Measurements from ENCODE around the gene MS4A15. TPM values are rescaled to one million over a fixed set of nuclear protein-coding genes. Genes with fewer than 3 reads are reported as not detected.
A peak's percentile ranks its signal among the peaks of the same experiment; 100 is the strongest.

The MS4A15 gene
- total and polyA plus RNA-seq, 2 experiments from 2014 or later, result not detected

DNA sequence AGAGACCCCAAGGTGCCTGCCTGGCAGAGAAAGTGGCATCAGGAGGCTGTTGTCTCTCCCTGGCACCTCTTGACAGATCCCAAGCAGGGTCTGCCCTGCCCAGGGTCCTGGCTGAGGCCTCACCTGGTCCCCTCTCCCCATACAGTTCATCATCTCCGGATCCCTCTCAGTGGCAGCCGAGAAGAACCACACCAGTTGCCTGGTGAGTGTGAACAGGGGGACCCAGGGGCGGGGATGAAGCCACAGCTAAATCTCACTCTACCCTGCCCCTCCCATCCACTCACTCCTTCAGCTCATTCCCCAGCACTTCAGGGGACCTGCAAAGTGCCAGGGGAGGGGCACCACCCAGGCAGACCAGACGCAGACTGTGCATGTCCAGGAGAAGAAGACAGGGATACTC is 14.5 kb downstream of the MS4A15 start:
- no peak overlapping the region for H3K9ac ChIP-seq
- WGBS, 2 experiments (ENCODE audit: low coverage in 1 of 2, low lambda C conversion rate in 2 of 2, missing lambda C conversion rate in 2 of 2), result 63 to 65% methylated on average over 4 of the region's 4 CpGs
- in situ Hi-C loops (cut with MboI), result no loop called here

DNA sequence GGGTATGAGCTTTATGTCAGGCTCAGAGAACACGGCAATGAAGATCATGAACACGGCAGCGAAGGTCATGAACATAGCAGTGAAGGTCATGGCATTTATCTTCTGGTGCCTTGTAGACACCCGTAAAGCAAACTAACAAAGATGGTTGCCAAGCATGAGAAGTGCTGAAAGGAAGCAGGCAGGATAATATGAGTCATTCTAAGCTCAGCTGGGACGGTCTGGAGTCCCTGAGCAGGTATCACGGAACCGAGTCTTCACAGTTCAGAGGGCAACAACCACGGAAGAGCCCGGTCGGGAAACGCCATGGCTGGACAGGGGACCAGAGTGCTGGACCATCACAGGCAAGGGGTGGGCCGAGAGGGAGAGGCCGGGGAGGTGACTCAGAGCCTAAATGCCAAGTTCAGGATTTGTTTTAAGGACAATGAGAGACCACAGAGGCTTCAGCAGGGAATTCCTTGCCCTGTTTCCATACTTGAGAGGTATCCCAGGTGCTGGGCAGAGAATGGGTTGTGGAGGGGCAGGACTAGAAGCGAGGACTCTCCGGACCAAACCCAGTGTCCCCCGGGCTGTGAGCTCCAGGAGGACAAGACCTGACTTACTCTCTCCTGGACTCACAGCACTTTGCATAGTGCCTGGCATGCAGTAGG is 15.3 kb downstream of the MS4A15 start:
- 68 to 69% methylated on average over 16 of the region's 16 CpGs for WGBS, 2 experiments (ENCODE audit: low coverage in 1 of 2, low lambda C conversion rate in 2 of 2, missing lambda C conversion rate in 2 of 2)
- Histone ChIP-seq H3K4me1 (ENCODE audit: insufficient read depth) (peaks cover 7% of the 10 kb centered on the region), H3K9ac (no peak overlapping the region), H3K4me2 (ENCODE audit: unreplicated experiment) (no peak overlapping the region), H3K9me3 (ENCODE audit: low read depth) (no peaks in the 10 kb centered on the region), H3K79me2 (ENCODE audit: insufficient read depth) (no peaks in the 10 kb centered on the region), H3K36me3 (ENCODE audit: low read depth) (no peaks in the 10 kb centered on the region), H3K9me2 (ENCODE audit: insufficient read depth) (no peaks in the 10 kb centered on the region), H3K27me3 (replicated peaks; ENCODE audit: insufficient read depth) (peaks cover 7% of the 10 kb centered on the region), H3K4me3 (no peak overlapping the region), H3K27ac (no peak overlapping the region), H2AFZ (no peak overlapping the region), H4K20me1 (ENCODE audit: insufficient read depth) (no peaks in the 10 kb centered on the region), H3F3A (ENCODE audit: insufficient read depth) (peaks cover 3% of the 10 kb centered on the region)
- peak; percentile 25 for DNase-seq
- TF ChIP-seq EZH2 (IDR thresholded peaks at IDR 0.05; ENCODE audit: insufficient read depth, poor library complexity, severe bottlenecking), result no peak
- TF ChIP-seq EZH2phosphoT487 (IDR thresholded peaks at IDR 0.05; ENCODE audit: insufficient read depth, low read depth), result no peak
- in situ Hi-C loops (cut with MboI), result no loop called here

More for the DNA sequence above, 14.5 kb downstream of the MS4A15 start:
- Histone ChIP-seq H3F3A (ENCODE audit: insufficient read depth) (no peaks in the 10 kb centered on the region), H3K4me3 (no peak overlapping the region), H3K4me1 (ENCODE audit: insufficient read depth) (peaks cover 4% of the 10 kb centered on the region; the same call in 1 of the 2 replicates), H2AFZ (no peak overlapping the region), H3K4me2 (ENCODE audit: unreplicated experiment) (no peak overlapping the region), H3K27ac (no peak overlapping the region), H3K27me3 (replicated peaks; ENCODE audit: insufficient read depth) (peaks cover 15% of the 10 kb centered on the region), H3K9me2 (ENCODE audit: insufficient read depth) (no peaks in the 10 kb centered on the region), H3K36me3 (ENCODE audit: low read depth) (no peaks in the 10 kb centered on the region), H4K20me1 (ENCODE audit: insufficient read depth) (no peaks in the 10 kb centered on the region), H3K79me2 (ENCODE audit: insufficient read depth) (no peaks in the 10 kb centered on the region), H3K9me3 (ENCODE audit: low read depth) (no peaks in the 10 kb centered on the region)
- no peak for DNase-seq
- TF ChIP-seq EZH2phosphoT487 (IDR thresholded peaks at IDR 0.05; ENCODE audit: insufficient read depth, low read depth) (no peak), EZH2 (IDR thresholded peaks at IDR 0.05; ENCODE audit: insufficient read depth, poor library complexity, severe bottlenecking) (no peak)

DNA sequence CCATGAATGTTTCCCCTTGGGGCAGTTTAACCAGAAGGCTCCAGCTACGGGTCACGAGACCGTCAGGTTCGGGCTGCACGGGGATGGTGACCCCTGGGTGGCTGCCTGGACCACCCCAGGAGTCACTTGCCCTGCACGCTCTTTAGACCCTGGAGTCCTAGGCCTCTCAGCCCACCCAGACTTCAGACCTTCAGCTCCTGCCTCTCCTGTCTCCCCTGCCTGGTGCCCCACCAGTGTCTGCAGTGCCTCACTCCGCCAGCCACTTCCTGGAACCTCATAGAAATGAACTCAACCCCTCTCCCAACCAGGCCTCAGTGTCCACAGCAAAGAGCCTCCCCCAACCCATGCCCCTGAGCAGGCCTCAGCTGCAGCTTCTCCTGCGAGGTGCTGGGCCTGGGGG is 16.0 kb downstream of the MS4A15 start:
- Histone ChIP-seq H2AFZ (no peak overlapping the region), H3K79me2 (ENCODE audit: insufficient read depth) (no peaks in the 10 kb centered on the region), H3K36me3 (ENCODE audit: low read depth) (no peaks in the 10 kb centered on the region), H3F3A (ENCODE audit: insufficient read depth) (peaks cover 9% of the 10 kb centered on the region), H3K4me1 (ENCODE audit: insufficient read depth) (peaks cover 13% of the 10 kb centered on the region), H4K20me1 (ENCODE audit: insufficient read depth) (no peaks in the 10 kb centered on the region), H3K9me2 (ENCODE audit: insufficient read depth) (no peaks in the 10 kb centered on the region), H3K27ac (no peak overlapping the region), H3K4me2 (ENCODE audit: unreplicated experiment) (no peak overlapping the region), H3K4me3 (no peak overlapping the region), H3K27me3 (replicated peaks; ENCODE audit: insufficient read depth) (peaks cover 4% of the 10 kb centered on the region; the same call in 1 of the 2 replicates), H3K9ac (no peak overlapping the region), H3K9me3 (ENCODE audit: low read depth) (no peaks in the 10 kb centered on the region)
- no peak for DNase-seq
- in situ Hi-C loops (cut with MboI), result no loop called here
- WGBS, 2 experiments (ENCODE audit: low coverage in 1 of 2, low lambda C conversion rate in 2 of 2, missing lambda C conversion rate in 2 of 2), result 66 to 77% methylated on average over 8 of the region's 8 CpGs
- TF ChIP-seq EZH2 (IDR thresholded peaks at IDR 0.05; ENCODE audit: insufficient read depth, poor library complexity, severe bottlenecking) (no peak), EZH2phosphoT487 (IDR thresholded peaks at IDR 0.05; ENCODE audit: insufficient read depth, low read depth) (no peak)

DNA sequence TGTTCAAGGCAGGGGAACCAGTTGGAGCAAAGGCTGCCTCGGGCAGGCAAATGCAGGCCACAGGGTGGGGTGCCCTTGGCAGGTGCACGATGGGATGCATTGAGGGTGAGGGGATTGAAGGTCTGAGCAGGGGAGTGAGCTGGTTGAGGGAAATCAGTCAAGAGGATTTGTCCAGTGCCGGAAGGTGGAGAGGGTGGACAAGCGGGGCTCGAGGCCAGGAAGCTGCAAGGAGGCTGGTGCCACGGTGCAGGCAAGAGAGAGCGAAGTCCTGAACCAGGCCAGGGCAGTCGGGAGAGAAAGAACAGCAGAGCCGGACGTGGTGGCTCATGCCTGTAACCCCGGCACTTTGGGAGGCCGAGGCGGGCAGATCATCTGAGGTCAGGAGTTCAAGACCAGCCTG is 18.1 kb downstream of the MS4A15 start:
- in situ Hi-C loops (cut with MboI), result no loop called here
- DNase-seq, result no peak

More for the DNA sequence above, 18.1 kb downstream of the MS4A15 start:
- Histone ChIP-seq H3K4me1 (ENCODE audit: insufficient read depth) (peaks cover 17% of the 10 kb centered on the region), H2AFZ (no peak overlapping the region), H3K4me2 (ENCODE audit: unreplicated experiment) (no peak overlapping the region), H3F3A (ENCODE audit: insufficient read depth) (peaks cover 17% of the 10 kb centered on the region), H3K4me3 (no peak overlapping the region), H3K9ac (no peak overlapping the region), H3K36me3 (ENCODE audit: low read depth) (no peaks in the 10 kb centered on the region), H4K20me1 (ENCODE audit: insufficient read depth) (no peaks in the 10 kb centered on the region), H3K9me3 (ENCODE audit: low read depth) (no peaks in the 10 kb centered on the region), H3K79me2 (ENCODE audit: insufficient read depth) (no peaks in the 10 kb centered on the region), H3K27ac (no peak overlapping the region), H3K27me3 (replicated peaks; ENCODE audit: insufficient read depth) (peaks cover 4% of the 10 kb centered on the region; the same call in 1 of the 2 replicates), H3K9me2 (ENCODE audit: insufficient read depth) (no peaks in the 10 kb centered on the region)
- no peak for TF ChIP-seq EZH2 (IDR thresholded peaks at IDR 0.05; ENCODE audit: insufficient read depth, poor library complexity, severe bottlenecking)
- TF ChIP-seq EZH2phosphoT487 (IDR thresholded peaks at IDR 0.05; ENCODE audit: insufficient read depth, low read depth), result no peak
- 59 to 69% methylated on average over 8 to 13 of the region's 13 CpGs for WGBS, 2 experiments (ENCODE audit: low coverage in 1 of 2, low lambda C conversion rate in 2 of 2, missing lambda C conversion rate in 2 of 2)
